Peyer's patch (tissue), 4 donors: ENCODE measurements around the gene ADAMTS10. TPM values are rescaled to one million over a fixed set of nuclear protein-coding genes. Genes with fewer than 3 reads are reported as not detected.
"Not testable (repeated sequence)": the region's sequence is repeated elsewhere in the genome, so short reads cannot be mapped to it uniquely, and the experiment has no call there.

Experiments used
- DNase-seq, 3 donors: peaks; one replicate each; pipeline ENCODE4 v3.0.0-alpha.2; 2017 to 2019
- H3K27ac ChIP-seq, 4 donors: fragments of 200-600 bp; sonication (generic); one replicate each; pipeline ENCODE4 v1.5.1; 2016 to 2019
- H3K27me3 ChIP-seq, 2 donors: fragments of 200-600 bp; sonication (generic); one replicate each; pipeline ENCODE4 v1.5.1; 2019
- H3K36me3 ChIP-seq, 3 donors: fragments of 200-600 bp; sonication (generic); one replicate each; pipeline ENCODE4 v1.5.1; 2016 to 2019
- H3K4me1 ChIP-seq, 4 donors: fragments of 200-600 bp; sonication (generic); one replicate each; pipeline ENCODE4 v1.5.1; 2016 to 2019
- H3K4me3 ChIP-seq, 4 donors: fragments of 200-600 bp; sonication (generic); 1 replicate in 3 of 4; 2 replicates in 1 of 4; pipeline ENCODE4 v1.5.1; 2016 to 2019; ENCODE audit warnings: mild to moderate bottlenecking in 1 of 4
- H3K9me3 ChIP-seq, 4 donors: fragments of 200-600 bp; sonication (generic); one replicate each; pipeline ENCODE4 v1.5.1; 2016 to 2019; ENCODE audit warnings: mild to moderate bottlenecking in 1 of 4
- CTCF ChIP-seq, 6 experiments: fragments of 450-650 bp in 4 of 6; fragments of 200-600 bp in 2 of 6; sonication (generic) in 1 of 6; IDR thresholded peaks; one replicate each; pipeline ENCODE4 v1.5.1; 2017 to 2019; ENCODE audit warnings: antibody characterized with exemption in 6 of 6, mild to moderate bottlenecking in 3 of 6, moderate library complexity in 1 of 6
- POLR2A ChIP-seq, 2 donors: fragments of 450-650 bp; IDR thresholded peaks; one replicate each; pipeline ENCODE4 v1.5.1; 2017; ENCODE audit warnings: antibody characterized with exemption in 2 of 2, mild to moderate bottlenecking in 2 of 2, moderate library complexity in 2 of 2
- total RNA-seq, 4 donors: library from RNA; depleted of rRNA; stranded (reverse); fragments of >200 nt; gene quantifications; one replicate each; pipeline ENCODE4 v1.1.0, GENCODE V29; 2016

ADAMTS10 gene
- total RNA-seq, 4 donors from 2014 or later, result 26.5 to 92.4 (median 37.2) TPM; not detected in 1

GRCh38 chr19:8557642-8558238 lies 52.8 kb downstream of the ADAMTS10 start:
- no peak for TF ChIP-seq POLR2A (IDR thresholded peaks at IDR 0.05)
- TF ChIP-seq CTCF (IDR thresholded peaks at IDR 0.05), result no peak
- Histone ChIP-seq H3K27ac (no peak overlapping the region), H3K9me3 (no peaks in the 10 kb centered on the region), H3K4me1 (no peaks in the 10 kb centered on the region), H3K4me3 (no peak overlapping the region), H3K36me3 (peaks cover 0 to 8% (median 0%) of the 10 kb centered on the region in 3 donors), H3K27me3 (no peaks in the 10 kb centered on the region)
- no peak for DNase-seq

- H3K36me3 ChIP-seq, H3K4me3 ChIP-seq, DNase-seq, H3K27ac ChIP-seq, H3K9me3 ChIP-seq, H3K4me1 ChIP-seq, H3K27me3 ChIP-seq: not testable (repeated sequence)
Measured at GRCh38 chr19:8553729-8554128, 56.8 kb downstream of the ADAMTS10 start.

- Histone ChIP-seq H3K27me3 (no peaks in the 10 kb centered on the region), H3K4me3 (no peak overlapping the region), H3K9me3 (no peaks in the 10 kb centered on the region), H3K4me1 (no peaks in the 10 kb centered on the region), H3K36me3 (peaks cover 0 to 11% (median 0%) of the 10 kb centered on the region in 3 donors), H3K27ac (no peak overlapping the region)
- no peak for TF ChIP-seq CTCF (IDR thresholded peaks at IDR 0.05)
- no peak for TF ChIP-seq POLR2A (IDR thresholded peaks at IDR 0.05)
- no peak for DNase-seq
Measured at GRCh38 chr19:8552810-8553209, 57.7 kb downstream of the ADAMTS10 start.

- H3K27me3 ChIP-seq, result no peaks in the 10 kb centered on the region
- TF ChIP-seq CTCF (IDR thresholded peaks at IDR 0.05), result no peak
- TF ChIP-seq POLR2A (IDR thresholded peaks at IDR 0.05), result no peak
- no peaks in the 10 kb centered on the region for H3K4me1 ChIP-seq
- H3K27ac ChIP-seq, result no peak overlapping the region
- H3K36me3 ChIP-seq, result peaks cover 0 to 14% (median 0%) of the 10 kb centered on the region in 3 donors
- no peaks in the 10 kb centered on the region for H3K9me3 ChIP-seq
- DNase-seq, result no peak
- no peak overlapping the region for H3K4me3 ChIP-seq
Measured at GRCh38 chr19:8550070-8550469, 60.4 kb downstream of the ADAMTS10 start.

GRCh38 chr19:8545743-8546142 lies 64.8 kb downstream of the ADAMTS10 start:
- DNase-seq, result no peak

GRCh38 chr19:8544168-8544567 lies 66.3 kb downstream of the ADAMTS10 start:
- Histone ChIP-seq H3K27me3 (no peaks in the 10 kb centered on the region), H3K36me3 (peaks cover 0 to 4% (median 0%) of the 10 kb centered on the region in 3 donors), H3K4me3 (no peak overlapping the region), H3K27ac (no peak overlapping the region), H3K9me3 (no peaks in the 10 kb centered on the region), H3K4me1 (no peaks in the 10 kb centered on the region)
- TF ChIP-seq POLR2A (IDR thresholded peaks at IDR 0.05) (no peak), CTCF (IDR thresholded peaks at IDR 0.05) (no peak)
- no peak for DNase-seq

More at GRCh38 chr19:8545743-8546142, 64.8 kb downstream of the ADAMTS10 start:
- TF ChIP-seq POLR2A (IDR thresholded peaks at IDR 0.05), result no peak
- no peak for TF ChIP-seq CTCF (IDR thresholded peaks at IDR 0.05)
- H3K9me3 ChIP-seq, result no peaks in the 10 kb centered on the region
- H3K27me3 ChIP-seq, result no peaks in the 10 kb centered on the region
- no peak overlapping the region for H3K27ac ChIP-seq
- H3K4me1 ChIP-seq, result no peaks in the 10 kb centered on the region
- H3K36me3 ChIP-seq, result peaks cover 0 to 4% (median 0%) of the 10 kb centered on the region in 3 donors
- H3K4me3 ChIP-seq, result no peak overlapping the region
